Panc1 (cell line): ENCODE measurements around the gene OFD1. TPM values are rescaled to one million over a fixed set of nuclear protein-coding genes. Genes with fewer than 3 reads are reported as not detected.

Experiments used
- ATAC-seq: fragments of 200-7000 bp; cut with Tn5 transposase; 2 replicates; pipeline ENCODE4 v1.9.1; 2020; ENCODE audit warnings: mild to moderate bottlenecking, moderate library complexity
- BruUV-seq: library from RNA; stranded (reverse); fragments of 400-500 nt; replicated peaks from 2 replicates; lab custom pipeline; 2021; lab: Mats Ljungman, UMichigan
- CTCF ChIA-PET: fragments of 300-600 bp; sonication (Branson Sonifier 250); formaldehyde crosslinking; loops from one replicate; lab custom pipeline; 2022; ENCODE audit warnings: antibody characterized with exemption; lab: Charles Lee
- POLR2A ChIA-PET: fragments of 300-600 bp; sonication (Branson Sonifier 250); formaldehyde crosslinking; loops from one replicate; lab custom pipeline; 2022; ENCODE audit warnings: antibody characterized with exemption; lab: Charles Lee
- DNase-seq: peaks from one replicate; pipeline ENCODE4 v3.0.0-alpha.2; 2010; ENCODE audit warnings: low read depth, low spot score
- H3K27ac ChIP-seq: 2 replicates; pipeline ENCODE4 v1.5.1; 2011; ENCODE audit warnings: mild to moderate bottlenecking, low read length, inconsistent platforms
- H3K27me3 ChIP-seq: fragments of 200-500 bp; sonication (Bioruptor generic); 2 replicates; pipeline ENCODE4 v1.6.0; 2014; ENCODE audit warnings: low read length, inconsistent platforms; ENCODE audit not compliant: control insufficient read depth, insufficient read depth
- H3K36me3 ChIP-seq: fragments of 200-500 bp; sonication (Bioruptor generic); 2 replicates; pipeline ENCODE4 v1.5.1; 2014; ENCODE audit warnings: inconsistent platforms, mild to moderate bottlenecking, low read length, moderate library complexity; ENCODE audit not compliant: control insufficient read depth, insufficient read depth
- H3K4me1 ChIP-seq: 2 replicates; pipeline ENCODE4 v1.5.1; 2011; ENCODE audit warnings: inconsistent platforms, mild to moderate bottlenecking, low read length, moderate library complexity; ENCODE audit not compliant: control insufficient read depth, insufficient read depth
- H3K4me3 ChIP-seq, 2 experiments: 2 replicates each; pipeline ENCODE4 v1.5.1; 2011 to 2012; ENCODE audit warnings: low read depth in 2 of 2, low read length in 2 of 2, mild to moderate bottlenecking in 2 of 2, inconsistent platforms in 1 of 2, moderate library complexity in 1 of 2
- H3K9me3 ChIP-seq: fragments of 200-500 bp; sonication (Bioruptor generic); 2 replicates; pipeline ENCODE4 v1.5.1; 2014; ENCODE audit warnings: low read depth, mild to moderate bottlenecking, inconsistent platforms, low read length, moderate library complexity; ENCODE audit not compliant: control insufficient read depth, insufficient read depth
- CTCF ChIP-seq: fragments of 450-650 bp; IDR thresholded peaks from 2 replicates; pipeline ENCODE4 v1.5.1; 2017; ENCODE audit warnings: mild to moderate bottlenecking
- POLR2AphosphoS5 ChIP-seq: IDR thresholded peaks from 2 replicates; pipeline ENCODE4 v1.6.1; 2012; ENCODE audit warnings: mild to moderate bottlenecking, low read depth, low read length, moderate library complexity
- REST ChIP-seq, 2 experiments: IDR thresholded peaks; 2 replicates each; pipeline ENCODE4 v1.6.1; 2011 to 2012; ENCODE audit warnings: low read depth in 2 of 2, control low read depth in 1 of 2, low read length in 1 of 2, mild to moderate bottlenecking in 1 of 2, moderate library complexity in 1 of 2; ENCODE audit not compliant: insufficient read depth in 1 of 2
- SIN3A ChIP-seq: IDR thresholded peaks from 2 replicates; pipeline ENCODE4 v1.6.1; 2012; ENCODE audit warnings: low read depth, mild to moderate bottlenecking, low read length, moderate library complexity, borderline replicate concordance; ENCODE audit not compliant: insufficient read depth
- TCF7L2 ChIP-seq: IDR thresholded peaks from 2 replicates; pipeline ENCODE4 v1.6.1; 2011; ENCODE audit warnings: mild to moderate bottlenecking, low read depth, low read length, inconsistent platforms
- in situ Hi-C: cut with HindIII; loops from 2 replicates; pipeline ENCODE4 v1.10.0; 2016; ENCODE audit warnings: low sequenced_read_pairs, low pct_unique_long_range_greater_than_20kb
- intact Hi-C: fragments of 100-400 bp; cut with micrococcal nuclease; formaldehyde crosslinking; loops from one replicate; pipeline ENCODE4 v1.10.0; 2022; ENCODE audit not compliant: unreplicated experiment
- total RNA-seq: library from RNA; stranded (reverse); gene quantifications from one replicate; pipeline ENCODE4 v1.2.1, GENCODE V29; 2021; ENCODE audit not compliant: unreplicated experiment

Gene OFD1
- total RNA-seq, 1 experiment from 2014 or later = 22.8 TPM

GRCh38 chrX:13719192-13719856 lies 15.2 kb upstream of the OFD1 start:
- no TSS peak for BruUV-seq

GRCh38 chrX:13721371-13721770 lies 13.2 kb upstream of the OFD1 start:
- ATAC-seq = no peak
- no peak overlapping the region for H3K4me3 ChIP-seq
- CTCF ChIA-PET = no interaction called here
- no peak overlapping the region for H3K27ac ChIP-seq
- POLR2A ChIA-PET = no interaction called here
- no TSS peak for BruUV-seq
- H3K36me3 ChIP-seq = no peaks in the 10 kb centered on the region
- no peaks in the 10 kb centered on the region for H3K27me3 ChIP-seq
- DNase-seq = no peak
- H3K9me3 ChIP-seq = no peaks in the 10 kb centered on the region
- TF ChIP-seq REST (IDR thresholded peaks at IDR 0.05; ENCODE audit: insufficient read depth in 1 of 2, low read depth in 2 of 2, low read length in 1 of 2) (no peak), TCF7L2 (no peak), CTCF (no peak), SIN3A (no peak), POLR2AphosphoS5 (no peak)
- H3K4me1 ChIP-seq = no peaks in the 10 kb centered on the region
- in situ Hi-C loops = no loop called here
- intact Hi-C loops = no loop called here

More at GRCh38 chrX:13719192-13719856, 15.2 kb upstream of the OFD1 start:
- DNase-seq (no peak), ATAC-seq (no peak)
- Histone ChIP-seq H3K36me3 (no peaks in the 10 kb centered on the region), H3K4me3 (no peak overlapping the region), H3K27ac (no peak overlapping the region), H3K27me3 (no peaks in the 10 kb centered on the region), H3K9me3 (no peaks in the 10 kb centered on the region), H3K4me1 (no peaks in the 10 kb centered on the region)
- intact Hi-C loops (no loop called here), in situ Hi-C loops (no loop called here)
- ChIA-PET CTCF (no interaction called here), POLR2A (no interaction called here)
- TF ChIP-seq SIN3A (no peak), REST (IDR thresholded peaks at IDR 0.05; ENCODE audit: insufficient read depth in 1 of 2, low read depth in 2 of 2, low read length in 1 of 2) (no peak), CTCF (no peak), POLR2AphosphoS5 (no peak), TCF7L2 (no peak)
